ENCODE measurements around the gene AGAP1. TPM values are rescaled to one million over a fixed set of nuclear protein-coding genes. Genes with fewer than 3 reads are reported as not detected.

The AGAP1 gene
- total RNA-seq, 4 donors from 2014 or later, result 33.7 to 39.9 (median 35.6) TPM

GRCh38 chr2:235449568-235449967 is 44.3 kb upstream of the AGAP1 start:
- no peak for TF ChIP-seq EP300 (IDR thresholded peaks at IDR 0.05)
- no peak for TF ChIP-seq POLR2A (IDR thresholded peaks at IDR 0.05)
- TF ChIP-seq CTCF (IDR thresholded peaks at IDR 0.05), result no peak
- no peak for DNase-seq (ENCODE audit: low spot score in 2 of 2)
- no peaks in the 10 kb centered on the region for H3K9me3 ChIP-seq
- H3K27ac ChIP-seq, result no peak overlapping the region
- no peaks in the 10 kb centered on the region for H3K4me1 ChIP-seq
- 72 to 79% methylated on average over 7 to 9 of the region's 9 CpGs for WGBS, 2 donors
- no peaks in the 10 kb centered on the region for H3K36me3 ChIP-seq
- no peaks in the 10 kb centered on the region for H3K27me3 ChIP-seq
- no peak overlapping the region for H3K4me3 ChIP-seq

- H3K4me1 ChIP-seq, result no peaks in the 10 kb centered on the region
- H3K4me3 ChIP-seq, result no peak overlapping the region
- WGBS, 2 donors, result 79 to 89% methylated on average over 6 of the region's 6 CpGs
- DNase-seq (ENCODE audit: low spot score in 2 of 2), result no peak
- no peaks in the 10 kb centered on the region for H3K36me3 ChIP-seq
- TF ChIP-seq EP300 (IDR thresholded peaks at IDR 0.05), result no peak
- TF ChIP-seq CTCF (IDR thresholded peaks at IDR 0.05), result no peak
- no peak for TF ChIP-seq POLR2A (IDR thresholded peaks at IDR 0.05)
- H3K27me3 ChIP-seq, result no peaks in the 10 kb centered on the region
- no peaks in the 10 kb centered on the region for H3K9me3 ChIP-seq
- H3K27ac ChIP-seq, result no peak overlapping the region
Observed at GRCh38 chr2:235453605-235454151, 40.2 kb upstream of the AGAP1 start.

- TF ChIP-seq POLR2A (IDR thresholded peaks at IDR 0.05), result no peak
- no peak for DNase-seq (ENCODE audit: low spot score in 2 of 2)
- Histone ChIP-seq H3K36me3 (no peaks in the 10 kb centered on the region), H3K27ac (no peak overlapping the region), H3K27me3 (no peaks in the 10 kb centered on the region), H3K4me1 (peaks cover 0 to 3% (median under 1%) of the 10 kb centered on the region in 4 donors), H3K4me3 (no peak overlapping the region), H3K9me3 (no peaks in the 10 kb centered on the region)
- 47 to 56% methylated on average over 7 of the region's 7 CpGs for WGBS, 2 donors
Observed at GRCh38 chr2:235458839-235459273, 35.0 kb upstream of the AGAP1 start.

- TF ChIP-seq EP300 (IDR thresholded peaks at IDR 0.05) (no peak), POLR2A (IDR thresholded peaks at IDR 0.05) (no peak), CTCF (IDR thresholded peaks at IDR 0.05) (no peak)
- H3K27ac ChIP-seq, result no peak overlapping the region
- no peak overlapping the region for H3K4me3 ChIP-seq
- H3K36me3 ChIP-seq, result no peaks in the 10 kb centered on the region
- H3K9me3 ChIP-seq, result no peaks in the 10 kb centered on the region
- peaks cover 0 to 4% (median 2%) of the 10 kb centered on the region in 4 donors for H3K4me1 ChIP-seq
- DNase-seq (ENCODE audit: low spot score in 2 of 2), result no peak
- 83 to 86% methylated on average over 8 of the region's 8 CpGs for WGBS, 2 donors
- H3K27me3 ChIP-seq, result no peaks in the 10 kb centered on the region
Observed at GRCh38 chr2:235460548-235461047, 33.2 kb upstream of the AGAP1 start.

- TF ChIP-seq EP300 (IDR thresholded peaks at IDR 0.05) (no peak), CTCF (IDR thresholded peaks at IDR 0.05) (no peak), POLR2A (IDR thresholded peaks at IDR 0.05) (no peak)
- H3K27me3 ChIP-seq, result no peaks in the 10 kb centered on the region
- 83 to 85% methylated on average over 12 of the region's 12 CpGs for WGBS, 2 donors
- H3K27ac ChIP-seq, result no peak overlapping the region
- no peaks in the 10 kb centered on the region for H3K36me3 ChIP-seq
- peaks cover 0 to 4% (median 2%) of the 10 kb centered on the region in 4 donors for H3K4me1 ChIP-seq
- H3K9me3 ChIP-seq, result no peaks in the 10 kb centered on the region
- no peak for DNase-seq (ENCODE audit: low spot score in 2 of 2)
- H3K4me3 ChIP-seq, result no peak overlapping the region
Observed at GRCh38 chr2:235461763-235462414, 32.0 kb upstream of the AGAP1 start.
